Measurements from ENCODE around the gene LRPAP1. TPM values are rescaled to one million over a fixed set of nuclear protein-coding genes. Genes with fewer than 3 reads are reported as not detected.
"Not testable (repeated sequence)": the region's sequence is repeated elsewhere in the genome, so short reads cannot be mapped to it uniquely, and the experiment has no call there.

The LRPAP1 gene
- total RNA-seq, 4 donors from 2014 or later = 8.8 to 260 (median 164) TPM

- H3K4me1 ChIP-seq; DNase-seq; intact Hi-C loops (cut with DNase I; ENCODE audit: low total_unique reads); H3K4me3 ChIP-seq; H3K9me3 ChIP-seq; H3K27ac ChIP-seq; H3K36me3 ChIP-seq; H3K27me3 ChIP-seq: not testable (repeated sequence)
These were observed 17.8 kb upstream of the LRPAP1 start for GRCh38 chr4:3550041-3550440.

- H3K4me1 ChIP-seq; H3K27me3 ChIP-seq; intact Hi-C loops (cut with DNase I; ENCODE audit: low total_unique reads); H3K9me3 ChIP-seq; H3K27ac ChIP-seq; DNase-seq; H3K4me3 ChIP-seq; H3K36me3 ChIP-seq: not testable (repeated sequence)
These were observed 17.4 kb upstream of the LRPAP1 start for GRCh38 chr4:3549694-3550001.

- H3K27ac ChIP-seq; H3K27me3 ChIP-seq; DNase-seq; H3K4me1 ChIP-seq; intact Hi-C loops (cut with DNase I; ENCODE audit: low total_unique reads); H3K4me3 ChIP-seq; H3K36me3 ChIP-seq; H3K9me3 ChIP-seq: not testable (repeated sequence)
These were observed 16.9 kb upstream of the LRPAP1 start for GRCh38 chr4:3548991-3549693.

GRCh38 chr4:3546721-3547120 is 14.5 kb upstream of the LRPAP1 start:
- H3K36me3 ChIP-seq; intact Hi-C loops (cut with DNase I; ENCODE audit: low total_unique reads); H3K4me1 ChIP-seq; H3K27ac ChIP-seq; H3K4me3 ChIP-seq; DNase-seq; H3K9me3 ChIP-seq; H3K27me3 ChIP-seq: not testable (repeated sequence)

- H3K27me3 ChIP-seq; H3K27ac ChIP-seq; H3K4me1 ChIP-seq; H3K9me3 ChIP-seq; intact Hi-C loops (cut with DNase I; ENCODE audit: low total_unique reads); H3K36me3 ChIP-seq; DNase-seq; H3K4me3 ChIP-seq: not testable (repeated sequence)
These were observed 13.1 kb upstream of the LRPAP1 start for GRCh38 chr4:3545351-3545750.

DNA sequence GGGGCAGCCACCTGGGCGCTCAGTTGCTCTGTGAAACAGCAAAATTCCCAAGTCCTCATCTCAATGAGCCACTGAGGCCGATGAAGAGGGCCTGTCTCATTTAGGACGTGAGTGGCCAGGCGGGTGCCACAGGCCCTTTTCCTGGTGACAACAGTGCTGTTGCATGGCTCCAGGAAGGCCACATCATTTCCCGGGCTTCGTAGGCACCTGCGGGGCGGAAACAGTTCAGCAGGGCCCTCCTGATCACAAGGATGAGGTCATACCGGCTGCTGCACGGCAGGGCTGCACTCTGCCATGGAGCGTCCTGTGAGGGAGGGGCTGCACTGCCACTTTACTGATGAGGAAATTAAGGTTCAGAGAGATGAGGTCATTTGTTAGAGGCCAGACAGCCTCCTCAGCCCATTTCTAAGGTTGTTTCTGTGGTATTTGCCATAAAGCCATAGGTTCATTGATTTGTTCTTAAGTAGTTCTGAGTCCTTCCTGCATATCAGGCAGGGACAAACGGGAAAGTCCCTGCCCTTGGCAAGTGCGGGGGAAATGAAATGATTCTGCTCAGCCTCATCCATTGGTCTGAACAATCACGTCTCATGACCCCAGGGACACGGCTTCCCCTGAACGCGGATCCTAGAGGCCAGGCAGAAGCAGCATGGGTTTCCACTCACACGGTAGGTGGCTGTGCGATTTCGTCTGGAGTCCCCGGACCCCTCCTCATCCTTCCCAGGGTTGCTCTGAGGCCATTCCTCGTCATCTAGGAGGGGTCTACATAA is 12.2 kb upstream of the LRPAP1 start:
- H3K4me1 ChIP-seq; H3K4me3 ChIP-seq; intact Hi-C loops (cut with DNase I; ENCODE audit: low total_unique reads); DNase-seq; H3K27me3 ChIP-seq; H3K27ac ChIP-seq; H3K9me3 ChIP-seq; H3K36me3 ChIP-seq: not testable (repeated sequence)

GRCh38 chr4:3543415-3543814 is 11.2 kb upstream of the LRPAP1 start:
- H3K27ac ChIP-seq; DNase-seq; H3K27me3 ChIP-seq; intact Hi-C loops (cut with DNase I; ENCODE audit: low total_unique reads); H3K9me3 ChIP-seq; H3K4me3 ChIP-seq; H3K36me3 ChIP-seq; H3K4me1 ChIP-seq: not testable (repeated sequence)

GRCh38 chr4:3538906-3539305 is 6.7 kb upstream of the LRPAP1 start:
- intact Hi-C loops (cut with DNase I; ENCODE audit: low total_unique reads); H3K27me3 ChIP-seq; H3K4me3 ChIP-seq; H3K4me1 ChIP-seq; H3K36me3 ChIP-seq; DNase-seq; H3K9me3 ChIP-seq; H3K27ac ChIP-seq: not testable (repeated sequence)

DNA sequence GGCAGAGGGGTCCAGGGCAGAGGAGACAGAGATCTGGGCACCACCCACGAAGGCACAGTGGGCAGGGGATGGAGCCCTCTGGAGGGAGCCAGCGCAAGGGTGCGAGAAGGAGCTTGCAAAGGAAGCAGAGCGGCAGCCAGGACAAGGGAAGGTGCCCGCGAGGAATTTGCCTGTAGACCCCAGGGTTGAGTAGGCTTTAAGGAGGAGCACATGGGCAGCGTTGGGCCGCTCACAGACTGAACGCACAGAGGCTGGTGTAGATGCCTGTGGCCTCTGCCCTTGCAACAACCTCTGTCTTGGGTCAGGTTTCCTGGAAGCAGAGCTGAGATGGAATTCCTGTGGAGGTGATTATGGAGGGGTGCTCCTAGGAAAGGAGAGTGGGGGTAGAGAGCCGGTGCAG is 3.6 kb upstream of the LRPAP1 start:
- H3K27me3 ChIP-seq; H3K27ac ChIP-seq; intact Hi-C loops (cut with DNase I; ENCODE audit: low total_unique reads); H3K4me1 ChIP-seq; H3K9me3 ChIP-seq; H3K36me3 ChIP-seq; DNase-seq; H3K4me3 ChIP-seq: not testable (repeated sequence)

- H3K4me1 ChIP-seq = peaks cover 0 to 11% of the 10 kb centered on the region in 2 donors
- H3K9me3 ChIP-seq = no peaks in the 10 kb centered on the region
- H3K4me3 ChIP-seq = no peak overlapping the region
- intact Hi-C loops (cut with DNase I; ENCODE audit: low total_unique reads) = loop anchor here (5.0 kb wide), 1 partner anchor 241 kb away; the partner anchor contains the start of gene RGS12
- no peaks in the 10 kb centered on the region for H3K27me3 ChIP-seq
- DNase-seq = no peak
- H3K36me3 ChIP-seq = no peaks in the 10 kb centered on the region
- TF ChIP-seq POLR2A (IDR thresholded peaks at IDR 0.05) (no peak), CTCF (IDR thresholded peaks at IDR 0.05) (no peak)
- H3K27ac ChIP-seq = no peak overlapping the region
These were observed 1.2 kb upstream of the LRPAP1 start for GRCh38 chr4:3533423-3533820.

Data from uterus (tissue), 4 donors.